Cardiac fibroblast (primary cell): ENCODE measurements around the gene OPRD1.

Source experiments
- DNase-seq, 2 donors: peaks; one replicate each; pipeline versions ENCODE4 v3.0.0 to v3.0.0-alpha.2; 2010; ENCODE audit warnings: low read depth in 2 of 2
- H3K4me3 ChIP-seq, 2 donors: replicated peaks in 1 of 2; 1 replicate in 1 of 2; 2 replicates in 1 of 2; pipeline ENCODE4 v1.5.1; 2011; ENCODE audit warnings: low read depth in 2 of 2, low read length in 2 of 2, mild to moderate bottlenecking in 2 of 2, moderate library complexity in 1 of 2
- CTCF ChIP-seq: IDR thresholded peaks from one replicate; pipeline ENCODE4 v1.5.1; 2011; ENCODE audit warnings: low read depth, mild to moderate bottlenecking, low read length, inconsistent platforms

Gene OPRD1

DNA sequence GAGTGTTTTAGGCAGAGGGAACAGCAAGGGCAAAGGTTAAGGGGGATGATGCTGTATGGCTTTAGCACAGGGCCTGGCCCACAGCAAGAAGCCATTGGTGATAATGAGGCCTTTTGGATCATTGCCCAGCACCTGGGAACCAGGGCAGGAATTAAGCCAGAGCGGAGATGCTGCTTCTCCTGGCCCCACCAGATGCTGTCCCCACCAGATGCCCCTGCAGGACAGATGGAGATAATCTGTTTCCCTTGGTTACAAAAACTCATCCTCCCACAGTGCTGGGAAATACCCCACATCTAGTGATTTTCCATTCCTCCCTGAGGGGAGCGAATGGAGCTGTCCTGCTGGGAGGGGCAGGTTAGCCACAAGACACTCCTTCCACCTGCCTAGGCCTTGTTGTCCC is 18.8 kb downstream of the OPRD1 start:
- no peak overlapping the region for H3K4me3 ChIP-seq

DNA sequence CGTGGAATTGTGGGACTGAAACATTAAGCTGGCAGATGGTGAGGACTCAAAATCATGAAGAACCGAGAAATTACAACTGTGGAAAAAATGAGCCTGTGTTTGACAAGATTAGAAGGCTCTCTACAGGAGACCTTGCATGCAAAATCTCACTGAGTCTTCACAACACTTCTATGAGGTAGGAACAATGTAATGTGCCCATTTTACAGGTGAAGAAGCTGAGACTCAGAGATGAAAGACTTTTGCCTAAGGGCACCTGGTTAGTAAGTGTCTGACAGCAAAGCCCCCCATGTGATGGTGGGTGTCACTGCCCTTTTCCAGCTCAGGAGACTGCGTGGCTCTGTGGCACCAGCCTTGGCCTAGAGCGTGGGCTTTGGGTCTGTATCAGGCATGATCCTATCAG is 21.0 kb downstream of the OPRD1 start:
- no peak for TF ChIP-seq CTCF
- DNase-seq: no peak

More for the DNA sequence above, 18.8 kb downstream of the OPRD1 start:
- no peak for TF ChIP-seq CTCF
- DNase-seq: no peak

DNA sequence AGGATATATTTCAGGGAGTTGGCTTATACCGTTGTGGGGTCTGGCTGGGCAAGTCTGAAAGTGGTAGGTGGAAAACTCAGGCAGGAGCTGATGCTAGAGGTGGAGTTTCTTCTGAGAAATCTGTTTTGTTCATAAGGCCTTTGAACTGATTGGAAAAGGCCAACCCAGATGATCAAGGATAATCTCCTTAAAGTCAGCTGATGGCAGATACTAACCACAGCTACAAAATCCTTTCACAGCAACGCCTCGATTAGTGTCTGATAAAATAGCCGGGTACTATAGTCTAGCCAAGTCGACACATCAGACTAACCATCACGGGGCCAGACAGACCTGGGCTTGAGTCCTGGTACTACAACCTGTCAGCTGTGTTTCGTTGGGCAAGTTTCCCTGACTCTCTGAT is 21.4 kb downstream of the OPRD1 start:
- no peak for TF ChIP-seq CTCF
- no peak for DNase-seq
- H3K4me3 ChIP-seq: no peak overlapping the region

More for the DNA sequence above, 21.0 kb downstream of the OPRD1 start:
- H3K4me3 ChIP-seq: no peak overlapping the region

DNA sequence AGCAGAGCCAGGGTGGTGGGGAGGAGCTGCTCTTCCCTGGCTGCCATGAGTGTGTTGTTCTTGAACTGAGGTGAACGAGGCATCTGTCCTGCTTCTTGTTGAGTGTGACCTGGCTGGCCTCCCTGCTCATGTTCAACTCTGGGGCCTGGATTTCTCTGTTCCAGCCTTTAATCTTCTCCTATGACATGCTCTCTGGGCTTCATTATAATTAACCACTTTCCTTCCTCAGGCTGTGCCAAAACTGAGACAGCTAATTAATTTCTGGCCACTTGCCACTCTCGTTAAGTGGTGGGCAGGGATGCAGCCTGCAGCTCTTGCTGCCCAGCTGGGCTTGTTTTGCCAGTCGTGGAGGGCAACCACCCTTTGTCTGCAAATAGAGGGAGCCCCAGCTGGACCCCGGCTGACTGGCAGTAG is 23.3 kb downstream of the OPRD1 start:
- H3K4me3 ChIP-seq: no peak overlapping the region
- DNase-seq: no peak
- TF ChIP-seq CTCF: no peak

GRCh38 chr1:28836421-28836956 is 24.5 kb downstream of the OPRD1 start:
- H3K4me3 ChIP-seq: no peak overlapping the region
- no peak for TF ChIP-seq CTCF
- DNase-seq: no peak

DNA sequence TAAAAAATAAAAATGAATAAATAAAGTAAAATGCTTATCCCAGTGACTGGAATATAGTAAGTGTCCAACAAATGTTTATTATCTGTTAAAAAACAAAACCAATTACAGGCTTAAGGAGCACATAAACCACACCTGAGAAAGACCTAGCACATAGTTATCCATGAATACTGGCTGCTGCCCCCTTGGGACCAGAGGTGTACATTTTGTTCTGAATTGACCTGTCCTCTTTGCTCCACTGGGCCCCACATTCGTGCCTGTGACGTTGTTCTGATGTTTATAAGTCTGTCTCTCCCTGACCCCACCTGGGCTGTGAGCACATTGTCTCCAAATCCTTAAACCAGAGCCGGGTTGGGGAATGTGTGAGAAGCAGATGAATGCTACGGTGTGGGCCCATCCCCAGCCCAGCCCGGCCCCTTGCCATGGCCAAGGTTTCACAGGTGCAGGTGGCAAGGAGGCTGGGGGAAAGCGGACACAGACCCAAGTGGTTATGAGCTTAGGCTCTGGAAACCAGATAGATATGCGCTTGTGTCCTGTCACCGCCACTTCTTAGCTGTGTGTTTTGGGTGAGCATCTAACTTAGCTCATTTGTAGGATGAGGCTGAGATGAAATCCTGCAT is 29.1 kb downstream of the OPRD1 start:
- no peak for TF ChIP-seq CTCF
- no peak overlapping the region for H3K4me3 ChIP-seq
- DNase-seq: no peak
